Caco-2 (cell line): ENCODE results near the gene KIF19. TPM values are rescaled to one million over a fixed set of nuclear protein-coding genes. Genes with fewer than 3 reads are reported as not detected.

Experiments used
- BruUV-seq: library from RNA; stranded (reverse); fragments of 400-500 nt; replicated peaks from 2 replicates; lab custom pipeline; 2021; lab: Mats Ljungman, UMichigan
- CTCF ChIA-PET: fragments of 300-600 bp; sonication (Branson Sonifier 250); formaldehyde crosslinking; loops from one replicate; lab custom pipeline; 2022; ENCODE audit warnings: antibody characterized with exemption; lab: Charles Lee
- POLR2A ChIA-PET: fragments of 300-600 bp; sonication (Branson Sonifier 250); formaldehyde crosslinking; loops from one replicate; lab custom pipeline; 2022; ENCODE audit warnings: antibody characterized with exemption; lab: Charles Lee
- DNase-seq, 2 experiments: peaks; one replicate each; pipeline versions ENCODE4 v3.0.0 to v3.0.0-alpha.2; 2020 to 2022
- H3K27me3 ChIP-seq: replicated peaks from 2 replicates; pipeline ENCODE4 v1.6.0; 2011; ENCODE audit warnings: low read length; ENCODE audit not compliant: control insufficient read depth, insufficient read depth
- H3K36me3 ChIP-seq: 2 replicates; pipeline ENCODE4 v1.5.1; 2011; ENCODE audit warnings: low read length; ENCODE audit not compliant: control insufficient read depth, insufficient read depth
- H3K4me1 ChIP-seq: fragments of 250-450 bp; sonication (Bioruptor Pico); 2 replicates; pipeline ENCODE4 v1.5.1; 2020; ENCODE audit warnings: mild to moderate bottlenecking
- H3K4me3 ChIP-seq: 2 replicates; pipeline ENCODE4 v1.5.1; 2011; ENCODE audit warnings: low read depth, mild to moderate bottlenecking, control low read depth, low read length
- H3K9me3 ChIP-seq: fragments of 250-450 bp; sonication (Bioruptor Pico); 2 replicates; pipeline ENCODE4 v1.5.1; 2020; ENCODE audit warnings: mild to moderate bottlenecking, moderate library complexity
- H3K27ac Mint-ChIP-seq: one replicate; pipeline ENCODE4 v1.8.0; 2022; ENCODE audit warnings: mixed read lengths; ENCODE audit not compliant: unreplicated experiment
- H3K27me3 Mint-ChIP-seq: one replicate; pipeline ENCODE4 v1.8.0; 2022; ENCODE audit warnings: mixed read lengths; ENCODE audit not compliant: insufficient read depth, unreplicated experiment
- H3K36me3 Mint-ChIP-seq: one replicate; pipeline ENCODE4 v1.8.0; 2022; ENCODE audit warnings: mild to moderate bottlenecking, mixed read lengths; ENCODE audit not compliant: insufficient read depth, unreplicated experiment
- H3K4me1 Mint-ChIP-seq: one replicate; pipeline ENCODE4 v1.8.0; 2022; ENCODE audit warnings: low read depth, mixed read lengths; ENCODE audit not compliant: unreplicated experiment
- H3K4me3 Mint-ChIP-seq: one replicate; pipeline ENCODE4 v1.8.0; 2022; ENCODE audit warnings: mild to moderate bottlenecking, moderate library complexity, mixed read lengths; ENCODE audit not compliant: unreplicated experiment
- H3K9me3 Mint-ChIP-seq: one replicate; pipeline ENCODE4 v1.8.0; 2022; ENCODE audit warnings: mixed read lengths; ENCODE audit not compliant: unreplicated experiment
- CTCF ChIP-seq, 2 experiments: fragments of 200-600 bp in 1 of 2; IDR thresholded peaks; 1 replicate in 1 of 2; 2 replicates in 1 of 2; pipeline versions ENCODE4 v1.5.1 to v1.8.0; 2011 to 2022; ENCODE audit warnings: antibody characterized with exemption in 1 of 2, control low read depth in 1 of 2, inconsistent platforms in 1 of 2, low read depth in 1 of 2, low read length in 1 of 2, mild to moderate bottlenecking in 1 of 2, moderate library complexity in 1 of 2; ENCODE audit not compliant: insufficient read depth in 1 of 2, severe bottlenecking in 1 of 2, unreplicated experiment in 1 of 2
- intact Hi-C: fragments of 100-400 bp; cut with micrococcal nuclease; formaldehyde crosslinking; loops from one replicate; pipeline ENCODE4 v1.10.0; 2022; ENCODE audit not compliant: unreplicated experiment
- total RNA-seq: library from RNA; stranded (reverse); gene quantifications from 2 replicates; pipeline ENCODE4 v1.2.3, GENCODE V29; 2022

KIF19 gene
- total RNA-seq, 1 experiment from 2014 or later = not detected

GRCh38 chr17:74314877-74315276 lies 11.1 kb upstream of the KIF19 start:
- intact Hi-C loops = no loop called here
- ChIA-PET CTCF (no interaction called here), POLR2A (interaction anchor here (0.6 kb wide), 1 partner anchor 468 kb away, joined by 3 read pairs; no protein-coding TSS in a partner anchor)
- Histone ChIP-seq H3K4me3 (no peak overlapping the region), H3K36me3 (no peaks in the 10 kb centered on the region), H3K4me1 (no peaks in the 10 kb centered on the region), H3K9me3 (peaks cover 3% of the 10 kb centered on the region; the same call in 1 of the 2 replicates), H3K27me3 (no peaks in the 10 kb centered on the region)
- DNase-seq = no peak
- H3K9me3 Mint-ChIP-seq = peaks cover 11% of the 10 kb centered on the region
- H3K27me3 Mint-ChIP-seq = peaks cover 3% of the 10 kb centered on the region
- H3K4me3 Mint-ChIP-seq = no peak overlapping the region
- no peaks in the 10 kb centered on the region for H3K36me3 Mint-ChIP-seq
- TF ChIP-seq CTCF (IDR thresholded peaks at IDR 0.05; ENCODE audit: insufficient read depth in 1 of 2, low read depth in 1 of 2, low read length in 1 of 2, severe bottlenecking in 1 of 2, unreplicated experiment in 1 of 2) = no peak
- H3K27ac Mint-ChIP-seq = no peak overlapping the region
- H3K4me1 Mint-ChIP-seq = no peaks in the 10 kb centered on the region
- BruUV-seq = no TSS peak

GRCh38 chr17:74316220-74316619 lies 9.8 kb upstream of the KIF19 start:
- DNase-seq = no peak
- no peaks in the 10 kb centered on the region for H3K36me3 ChIP-seq
- Mint-ChIP-seq H3K27me3 (peaks cover 3% of the 10 kb centered on the region), H3K9me3 (peaks cover 11% of the 10 kb centered on the region), H3K4me1 (no peaks in the 10 kb centered on the region), H3K27ac (no peak overlapping the region), H3K4me3 (no peak overlapping the region), H3K36me3 (no peaks in the 10 kb centered on the region)
- intact Hi-C loops = no loop called here
- ChIA-PET POLR2A (no interaction called here), CTCF (no interaction called here)
- TF ChIP-seq CTCF (IDR thresholded peaks at IDR 0.05; ENCODE audit: insufficient read depth in 1 of 2, low read depth in 1 of 2, low read length in 1 of 2, severe bottlenecking in 1 of 2, unreplicated experiment in 1 of 2) = no peak
- no peaks in the 10 kb centered on the region for H3K27me3 ChIP-seq
- no peak overlapping the region for H3K4me3 ChIP-seq
- peaks cover 3% of the 10 kb centered on the region; the same call in 1 of the 2 replicates for H3K9me3 ChIP-seq
- H3K4me1 ChIP-seq = no peaks in the 10 kb centered on the region
- no TSS peak for BruUV-seq

DNA sequence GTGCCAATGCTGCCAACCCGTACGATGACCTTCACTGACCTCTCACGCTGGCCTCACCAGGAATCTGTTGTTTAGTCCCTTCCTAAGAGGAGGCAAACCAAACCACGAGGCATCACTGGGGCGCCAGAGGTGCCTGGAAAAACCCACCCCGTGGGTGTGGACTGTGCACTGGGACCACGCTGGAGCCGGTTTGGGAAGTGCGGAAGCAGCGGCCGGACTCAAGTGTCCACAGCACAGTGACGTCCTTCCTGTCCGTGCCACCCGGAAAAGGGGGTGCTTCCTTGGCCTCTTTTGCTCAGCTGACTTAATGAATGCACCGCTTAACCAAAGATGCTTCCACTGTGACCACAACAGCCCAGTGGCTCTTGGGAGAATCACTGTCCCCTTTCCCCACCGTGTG lies 9.0 kb upstream of the KIF19 start:
- Histone ChIP-seq H3K27me3 (no peaks in the 10 kb centered on the region), H3K9me3 (peaks cover 3% of the 10 kb centered on the region; the same call in 1 of the 2 replicates), H3K4me3 (no peak overlapping the region), H3K4me1 (no peaks in the 10 kb centered on the region), H3K36me3 (no peaks in the 10 kb centered on the region)
- TF ChIP-seq CTCF (IDR thresholded peaks at IDR 0.05; ENCODE audit: insufficient read depth in 1 of 2, low read depth in 1 of 2, low read length in 1 of 2, severe bottlenecking in 1 of 2, unreplicated experiment in 1 of 2) = no peak
- Mint-ChIP-seq H3K4me3 (no peak overlapping the region), H3K27ac (no peak overlapping the region), H3K27me3 (peaks cover 8% of the 10 kb centered on the region), H3K9me3 (peaks cover 11% of the 10 kb centered on the region), H3K4me1 (no peaks in the 10 kb centered on the region), H3K36me3 (no peaks in the 10 kb centered on the region)
- no TSS peak for BruUV-seq
- ChIA-PET POLR2A (no interaction called here), CTCF (no interaction called here)
- intact Hi-C loops = no loop called here
- no peak for DNase-seq
